HUDEP-2 (cell line): ENCODE measurements around the gene GPR61.

Experiments
- DNase-seq, 76 experiments: peaks; one replicate each; lab custom pipeline; 2025; ENCODE audit not compliant: unreplicated experiment in 76 of 76; lab: John Stamatoyannopoulos, UW

Gene GPR61

GRCh38 chr1:109532365-109533136, 7.1 kb upstream of the GPR61 start:
- peak in 67 of 76 experiments; percentile 12 to 85 (median 61) for DNase-seq

DNA sequence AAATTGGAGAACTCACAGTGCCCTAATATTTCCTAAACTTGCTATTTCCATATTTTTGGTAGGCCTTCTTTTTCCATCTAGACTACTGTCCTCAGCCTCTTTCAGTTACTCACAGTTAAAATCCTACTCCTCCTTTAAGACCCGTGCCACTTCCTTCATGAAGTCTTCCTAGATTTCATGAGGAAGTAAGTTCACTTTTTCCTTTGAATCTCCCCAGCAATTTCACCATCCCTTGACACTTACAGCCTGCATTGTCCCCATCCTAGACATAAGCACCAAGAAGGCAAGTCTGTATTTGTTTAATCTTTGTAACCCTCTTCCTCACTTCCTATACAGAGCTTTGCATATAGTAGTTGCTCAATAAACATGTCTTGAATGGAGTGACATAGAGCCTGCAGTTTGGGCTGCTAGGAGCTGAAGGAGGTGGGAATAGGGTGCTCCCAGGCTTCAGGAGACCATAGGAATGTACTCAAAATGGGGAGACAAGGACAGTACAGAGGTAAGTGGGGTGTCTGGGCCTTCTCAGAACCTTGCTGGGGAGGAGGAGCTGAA, 5.3 kb upstream of the GPR61 start:
- DNase-seq, result no peak

GRCh38 chr1:109535481-109535880, 4.2 kb upstream of the GPR61 start:
- DNase-seq, result no peak

DNA sequence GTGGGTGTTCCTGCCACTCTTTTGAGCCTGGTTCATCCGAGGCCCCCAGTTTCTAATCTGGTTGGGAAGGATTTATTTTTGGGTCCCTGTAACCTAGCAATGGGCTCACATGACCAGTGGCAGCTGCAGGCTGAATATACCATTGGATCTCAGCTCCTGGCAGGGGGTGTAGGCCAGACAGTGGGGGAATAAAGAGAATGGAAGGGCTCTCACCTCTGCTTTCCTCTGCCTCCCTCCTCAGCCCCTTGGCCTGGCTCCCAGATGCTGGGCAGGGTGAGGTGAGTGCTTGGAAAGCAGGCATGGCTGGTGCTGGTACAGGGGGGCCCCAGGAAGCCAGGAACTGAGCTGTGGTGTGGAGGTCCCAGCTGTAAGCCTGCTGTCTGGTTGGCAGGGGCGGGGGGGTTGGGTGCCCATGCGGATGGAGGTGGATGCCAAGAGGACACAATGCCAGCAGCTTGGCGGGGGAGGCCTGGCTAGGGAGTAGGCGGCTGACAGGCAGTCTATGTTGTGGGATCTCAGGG, 3.6 kb upstream of the GPR61 start:
- DNase-seq, result no peak

DNA sequence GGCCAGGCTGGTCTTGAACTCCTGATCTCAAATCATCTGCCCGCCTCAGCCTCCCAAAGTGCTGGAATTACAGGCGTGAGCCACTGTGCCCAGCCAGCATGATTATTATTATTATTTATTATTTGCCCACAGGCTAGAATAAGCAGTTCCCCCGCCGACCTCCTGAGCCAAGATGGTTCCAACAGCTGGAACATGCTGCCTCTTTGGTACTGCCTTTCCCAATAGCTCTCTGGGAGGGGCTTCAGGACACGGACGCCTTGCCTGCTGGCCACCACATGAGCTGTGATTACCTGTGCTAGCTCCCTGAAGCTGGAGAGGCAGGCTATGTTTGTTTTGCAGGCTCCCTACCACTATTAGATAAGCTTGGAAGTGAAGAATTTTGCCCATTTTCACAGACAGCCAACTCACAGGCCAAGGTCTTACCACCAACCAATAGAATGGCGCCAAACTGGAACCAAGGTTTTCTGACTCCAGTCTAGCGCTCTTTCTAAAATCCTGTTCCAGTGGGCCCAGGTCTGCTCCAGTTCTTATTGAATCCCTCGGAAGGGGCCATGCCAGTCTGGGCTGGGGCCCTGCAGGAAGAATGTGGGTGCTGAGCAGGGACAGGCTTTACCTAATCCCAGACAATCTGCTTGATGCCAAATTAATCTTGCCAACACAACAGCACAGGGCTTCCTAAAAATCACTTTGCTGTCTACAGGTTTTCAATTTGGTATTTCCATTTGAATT, 2.1 kb upstream of the GPR61 start:
- no peak for DNase-seq

DNA sequence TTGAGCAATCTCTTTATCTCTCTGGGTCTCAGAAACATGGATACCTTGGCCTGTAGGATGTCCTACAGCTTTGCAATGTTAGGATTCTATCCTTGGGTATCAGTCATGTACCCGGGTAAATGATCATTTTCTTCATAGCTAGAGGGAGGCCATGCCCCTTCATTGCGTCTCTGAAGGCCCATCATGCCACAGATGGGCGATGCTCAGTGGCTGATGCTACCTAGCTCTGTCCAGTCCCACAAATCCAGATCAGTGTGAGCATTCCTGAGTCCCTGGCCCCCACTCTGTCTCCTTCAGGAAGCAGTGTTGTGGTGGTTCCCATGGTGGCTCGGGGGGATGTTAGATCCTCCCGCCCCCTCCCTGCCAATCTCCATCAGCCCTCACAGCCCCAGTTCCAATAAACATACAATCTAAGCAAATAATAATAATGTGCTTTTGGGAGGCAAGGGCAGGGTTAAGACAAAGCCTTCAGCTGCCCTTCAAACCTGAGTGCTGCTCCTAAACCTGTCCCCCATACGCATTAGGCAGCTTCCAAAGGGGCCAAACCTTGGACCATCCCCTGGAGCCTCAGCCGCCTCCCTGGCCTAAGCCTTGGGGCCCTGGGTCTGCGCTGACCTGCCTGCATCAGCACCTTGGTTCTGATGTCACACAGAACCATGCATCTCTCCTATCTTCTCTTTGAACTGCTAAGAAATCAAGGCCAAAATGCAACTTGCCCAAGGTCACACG, 681 bp upstream of the GPR61 start:
- DNase-seq, result no peak

DNA sequence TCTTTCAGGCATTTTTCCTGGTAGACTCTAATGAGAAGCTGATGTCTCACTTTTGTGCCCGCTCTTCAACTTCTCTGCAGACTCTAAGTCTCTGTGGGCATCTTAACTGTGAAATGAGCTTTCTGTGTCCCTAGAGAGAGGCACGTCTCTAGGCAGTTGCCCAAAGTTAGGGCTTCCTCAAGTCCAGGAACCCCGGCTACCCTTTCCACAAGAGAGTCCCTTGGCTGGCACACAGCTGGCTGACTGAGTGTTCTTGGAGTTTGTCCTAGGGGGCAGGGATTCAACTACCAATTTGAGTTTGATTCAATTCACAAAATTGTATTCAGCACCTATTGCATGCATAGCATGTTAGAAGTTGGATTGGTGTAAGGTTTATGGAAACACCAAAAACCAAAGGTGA, 1.4 kb downstream of the GPR61 start:
- no peak for DNase-seq

GRCh38 chr1:109542657-109543056, 3.0 kb downstream of the GPR61 start:
- DNase-seq, result no peak

- no peak for DNase-seq
Measured at GRCh38 chr1:109543283-109543987, 3.8 kb downstream of the GPR61 start.

GRCh38 chr1:109543988-109544735, 4.5 kb downstream of the GPR61 start:
- DNase-seq, result no peak

- peak in 72 of 76 experiments; percentile 21 to 88 (median 74) for DNase-seq
Measured at GRCh38 chr1:109546311-109547109, 6.8 kb downstream of the GPR61 start.

DNA sequence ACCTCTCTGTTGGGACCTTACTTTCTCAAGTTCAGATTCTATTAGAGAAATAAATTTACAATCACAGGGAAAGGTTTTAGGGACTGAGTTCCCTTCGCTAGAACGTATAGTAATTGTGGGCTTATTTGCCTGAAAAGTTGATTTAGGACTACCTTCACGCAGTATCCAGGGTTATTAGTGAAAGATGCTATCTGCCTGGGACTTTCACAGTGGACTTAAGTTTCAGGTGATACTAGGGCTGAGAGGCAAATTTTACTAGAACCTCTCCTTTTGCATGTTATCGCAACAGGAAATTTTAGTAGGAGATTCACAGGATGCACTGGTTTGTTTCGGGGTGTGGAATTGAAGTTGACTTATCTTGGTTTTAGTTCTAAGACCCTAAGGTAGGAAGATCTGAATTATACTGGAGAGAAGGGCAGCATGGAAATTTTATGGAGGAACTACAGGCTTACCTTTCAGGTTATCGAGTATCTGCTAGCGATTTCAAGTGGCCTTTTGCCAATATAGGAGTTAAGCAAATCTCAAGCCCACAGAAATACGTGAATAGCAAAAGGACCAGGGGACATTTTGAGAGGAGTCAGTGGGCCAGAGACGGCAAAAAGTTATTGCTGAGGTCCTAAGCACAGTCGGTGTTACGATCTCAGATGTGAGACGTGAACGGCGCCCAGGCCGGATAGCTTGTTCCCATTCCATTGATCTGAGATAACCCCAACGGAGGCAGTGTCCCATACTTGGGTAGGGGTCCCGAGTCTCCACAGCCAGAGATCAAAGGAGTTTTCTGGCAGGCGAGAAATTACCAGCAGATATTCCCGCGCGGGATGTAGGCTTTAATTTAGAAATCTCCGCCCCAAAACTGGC, 8.0 kb downstream of the GPR61 start:
- DNase-seq, result peak in 3 of 76 experiments; percentile 2 to 50 (median 4)

- peak in 75 of 76 experiments; percentile 24 to 95 (median 88) for DNase-seq
Measured at GRCh38 chr1:109548321-109549267, 8.9 kb downstream of the GPR61 start, which contains the start of gene GNAI3. GNAI3 (plus strand) TSS chr1:109548615; CDS start chr1:109548721, 106 bp downstream.

DNA sequence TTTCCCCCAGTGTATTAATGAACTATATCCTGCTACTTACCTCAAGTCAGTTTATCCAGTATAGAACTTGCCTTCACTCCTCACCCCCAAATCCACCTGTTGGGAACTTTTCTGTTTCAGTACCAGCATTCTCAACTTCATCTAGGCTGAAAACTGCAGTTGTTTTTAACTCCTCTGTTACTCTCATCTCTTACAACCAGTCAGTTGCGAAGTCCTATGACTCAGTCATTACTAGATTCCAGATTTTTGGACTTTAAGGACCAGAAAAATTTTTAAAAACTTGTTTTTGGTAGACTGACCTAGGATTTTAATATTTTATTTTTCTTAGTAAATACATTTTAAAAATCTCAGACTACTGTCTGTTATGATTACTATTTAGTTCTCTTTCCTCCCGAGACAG, 16.9 kb downstream of the GPR61 start:
- no peak for DNase-seq

- no peak for DNase-seq
Measured at GRCh38 chr1:109557520-109557919, 17.8 kb downstream of the GPR61 start.

DNA sequence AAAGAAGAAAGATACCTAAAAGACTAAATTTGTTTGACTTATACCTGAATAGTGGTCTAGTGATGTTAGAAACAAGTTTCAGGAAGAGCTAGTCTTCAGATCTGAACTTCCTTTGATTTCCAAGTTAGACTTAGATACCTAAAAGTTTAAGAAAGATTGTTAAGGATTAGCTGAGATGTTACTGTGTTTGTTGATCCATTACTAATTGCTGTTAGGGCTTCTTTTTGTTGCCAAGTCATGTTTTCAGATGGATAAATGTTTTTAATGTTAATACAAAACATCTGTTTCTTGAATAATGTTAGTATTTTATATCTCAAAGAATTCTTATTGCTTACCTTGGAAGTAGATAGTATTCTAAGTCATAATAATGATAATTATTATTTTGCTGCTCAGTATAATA, 20.3 kb downstream of the GPR61 start:
- no peak for DNase-seq
